Measurements from ENCODE around the gene RAPGEF6.

- TF ChIP-seq, protein P1, sequence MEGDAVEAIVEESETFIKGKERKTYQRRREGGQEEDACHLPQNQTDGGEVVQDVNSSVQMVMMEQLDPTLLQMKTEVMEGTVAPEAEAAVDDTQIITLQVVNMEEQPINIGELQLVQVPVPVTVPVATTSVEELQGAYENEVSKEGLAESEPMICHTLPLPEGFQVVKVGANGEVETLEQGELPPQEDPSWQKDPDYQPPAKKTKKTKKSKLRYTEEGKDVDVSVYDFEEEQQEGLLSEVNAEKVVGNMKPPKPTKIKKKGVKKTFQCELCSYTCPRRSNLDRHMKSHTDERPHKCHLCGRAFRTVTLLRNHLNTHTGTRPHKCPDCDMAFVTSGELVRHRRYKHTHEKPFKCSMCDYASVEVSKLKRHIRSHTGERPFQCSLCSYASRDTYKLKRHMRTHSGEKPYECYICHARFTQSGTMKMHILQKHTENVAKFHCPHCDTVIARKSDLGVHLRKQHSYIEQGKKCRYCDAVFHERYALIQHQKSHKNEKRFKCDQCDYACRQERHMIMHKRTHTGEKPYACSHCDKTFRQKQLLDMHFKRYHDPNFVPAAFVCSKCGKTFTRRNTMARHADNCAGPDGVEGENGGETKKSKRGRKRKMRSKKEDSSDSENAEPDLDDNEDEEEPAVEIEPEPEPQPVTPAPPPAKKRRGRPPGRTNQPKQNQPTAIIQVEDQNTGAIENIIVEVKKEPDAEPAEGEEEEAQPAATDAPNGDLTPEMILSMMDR (IDR thresholded peaks at IDR 0.05), result no peak
- no peak for TF ChIP-seq POLR2A (IDR thresholded peaks at IDR 0.05)
These were observed 70.8 kb downstream of the RAPGEF6 start for GRCh38 chr5:131564229-131564652.

Data from heart left ventricle (tissue), 13 donors.